Tibial artery (tissue), 4 donors: ENCODE results near the gene RPA3.

Experiments
- DNase-seq, 2 donors: peaks; one replicate each; pipeline ENCODE4 v3.0.0-alpha.2; 2019
- H3K27ac ChIP-seq, 2 donors: fragments of 200-600 bp; sonication (generic) in 1 of 2; 1 replicate in 1 of 2; 2 replicates in 1 of 2; pipeline ENCODE4 v1.5.1; 2018 to 2019; ENCODE audit warnings: mild to moderate bottlenecking in 1 of 2
- H3K27me3 ChIP-seq, 2 donors: fragments of 200-600 bp; sonication (generic) in 1 of 2; one replicate each; pipeline versions ENCODE4 v1.5.1 to v1.6.0; 2016 to 2019
- H3K36me3 ChIP-seq, 3 donors: fragments of 200-600 bp; sonication (generic) in 2 of 3; one replicate each; pipeline ENCODE4 v1.5.1; 2016 to 2019; ENCODE audit warnings: mild to moderate bottlenecking in 2 of 3
- H3K4me1 ChIP-seq, 4 donors: fragments of 200-600 bp; sonication (generic) in 2 of 4; 1 replicate in 3 of 4; 2 replicates in 1 of 4; pipeline ENCODE4 v1.5.1; 2016 to 2019
- H3K4me3 ChIP-seq, 2 donors: fragments of 200-600 bp; sonication (generic) in 1 of 2; 1 replicate in 1 of 2; 2 replicates in 1 of 2; pipeline ENCODE4 v1.5.1; 2018 to 2019; ENCODE audit warnings: mild to moderate bottlenecking in 2 of 2
- H3K9me3 ChIP-seq, 3 donors: fragments of 200-600 bp; sonication (generic) in 1 of 3; one replicate each; pipeline ENCODE4 v1.5.1; 2016 to 2019
- intact Hi-C: fragments of 100-400 bp; cut with DNase I; formaldehyde crosslinking; loops from one replicate; pipeline ENCODE4 v1.15.0; 2023; ENCODE audit warnings: low total_unique reads
- TF ChIP-seq, protein P1 (sequence below), 2 experiments: fragments of 200-600 bp in 1 of 2; fragments of 450-650 bp in 1 of 2; IDR thresholded peaks; one replicate each; pipeline ENCODE4 v1.5.1; 2017 to 2019; ENCODE audit warnings: antibody characterized with exemption in 2 of 2, mild to moderate bottlenecking in 1 of 2, moderate library complexity in 1 of 2

The RPA3 gene

DNA sequence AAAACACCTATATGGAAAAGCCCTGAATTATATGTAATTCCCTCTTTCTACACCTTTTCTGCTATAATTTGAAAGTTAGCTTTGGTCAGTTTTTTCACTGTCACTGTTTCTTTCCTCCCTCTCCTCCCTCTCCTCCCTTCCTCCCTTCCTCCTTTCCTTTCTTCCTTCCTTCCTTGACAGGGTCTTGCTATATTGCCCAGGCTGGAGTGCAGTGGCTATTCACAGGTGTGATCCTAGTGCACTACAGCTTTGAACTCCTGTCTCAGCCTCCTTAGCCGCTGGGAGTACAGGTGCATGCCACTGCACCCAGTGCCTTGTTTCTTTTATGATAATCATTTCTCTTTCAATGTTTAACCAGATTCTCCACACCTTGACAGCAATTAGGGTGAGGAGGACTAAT, 100.0 kb downstream of the RPA3 start:
- Histone ChIP-seq H3K4me3 (no peak overlapping the region), H3K9me3 (no peaks in the 10 kb centered on the region), H3K27me3 (no peaks in the 10 kb centered on the region), H3K36me3 (no peaks in the 10 kb centered on the region), H3K4me1 (no peaks in the 10 kb centered on the region), H3K27ac (no peak overlapping the region)
- DNase-seq = no peak
- TF ChIP-seq, protein P1, sequence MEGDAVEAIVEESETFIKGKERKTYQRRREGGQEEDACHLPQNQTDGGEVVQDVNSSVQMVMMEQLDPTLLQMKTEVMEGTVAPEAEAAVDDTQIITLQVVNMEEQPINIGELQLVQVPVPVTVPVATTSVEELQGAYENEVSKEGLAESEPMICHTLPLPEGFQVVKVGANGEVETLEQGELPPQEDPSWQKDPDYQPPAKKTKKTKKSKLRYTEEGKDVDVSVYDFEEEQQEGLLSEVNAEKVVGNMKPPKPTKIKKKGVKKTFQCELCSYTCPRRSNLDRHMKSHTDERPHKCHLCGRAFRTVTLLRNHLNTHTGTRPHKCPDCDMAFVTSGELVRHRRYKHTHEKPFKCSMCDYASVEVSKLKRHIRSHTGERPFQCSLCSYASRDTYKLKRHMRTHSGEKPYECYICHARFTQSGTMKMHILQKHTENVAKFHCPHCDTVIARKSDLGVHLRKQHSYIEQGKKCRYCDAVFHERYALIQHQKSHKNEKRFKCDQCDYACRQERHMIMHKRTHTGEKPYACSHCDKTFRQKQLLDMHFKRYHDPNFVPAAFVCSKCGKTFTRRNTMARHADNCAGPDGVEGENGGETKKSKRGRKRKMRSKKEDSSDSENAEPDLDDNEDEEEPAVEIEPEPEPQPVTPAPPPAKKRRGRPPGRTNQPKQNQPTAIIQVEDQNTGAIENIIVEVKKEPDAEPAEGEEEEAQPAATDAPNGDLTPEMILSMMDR (IDR thresholded peaks at IDR 0.05) = no peak
- intact Hi-C loops = no loop called here

DNA sequence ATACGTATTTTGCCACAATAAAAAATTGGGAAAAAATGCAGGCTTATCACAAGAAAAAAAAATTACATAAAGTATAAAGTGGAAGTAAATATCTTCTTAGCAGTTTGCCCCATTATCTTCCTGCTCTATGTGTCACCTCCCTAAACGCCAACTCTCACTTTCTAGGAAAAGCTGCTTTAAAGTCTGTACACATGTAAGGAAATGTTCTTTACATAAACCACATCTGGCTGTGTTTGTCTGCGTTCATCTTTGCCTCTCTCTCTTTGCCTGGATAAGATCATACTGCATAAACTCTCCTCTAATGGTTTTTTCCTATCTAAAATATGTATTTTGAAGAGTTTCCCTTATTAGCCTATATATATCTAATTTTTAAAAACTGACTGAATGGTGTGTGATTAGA, 100.9 kb downstream of the RPA3 start:
- no peaks in the 10 kb centered on the region for H3K4me1 ChIP-seq
- no peak for DNase-seq
- intact Hi-C loops = no loop called here
- H3K27ac ChIP-seq = no peak overlapping the region
- H3K4me3 ChIP-seq = no peak overlapping the region
- no peaks in the 10 kb centered on the region for H3K27me3 ChIP-seq
- TF ChIP-seq, protein P1 (IDR thresholded peaks at IDR 0.05) = no peak
- H3K9me3 ChIP-seq = no peaks in the 10 kb centered on the region
- H3K36me3 ChIP-seq = no peaks in the 10 kb centered on the region

DNA sequence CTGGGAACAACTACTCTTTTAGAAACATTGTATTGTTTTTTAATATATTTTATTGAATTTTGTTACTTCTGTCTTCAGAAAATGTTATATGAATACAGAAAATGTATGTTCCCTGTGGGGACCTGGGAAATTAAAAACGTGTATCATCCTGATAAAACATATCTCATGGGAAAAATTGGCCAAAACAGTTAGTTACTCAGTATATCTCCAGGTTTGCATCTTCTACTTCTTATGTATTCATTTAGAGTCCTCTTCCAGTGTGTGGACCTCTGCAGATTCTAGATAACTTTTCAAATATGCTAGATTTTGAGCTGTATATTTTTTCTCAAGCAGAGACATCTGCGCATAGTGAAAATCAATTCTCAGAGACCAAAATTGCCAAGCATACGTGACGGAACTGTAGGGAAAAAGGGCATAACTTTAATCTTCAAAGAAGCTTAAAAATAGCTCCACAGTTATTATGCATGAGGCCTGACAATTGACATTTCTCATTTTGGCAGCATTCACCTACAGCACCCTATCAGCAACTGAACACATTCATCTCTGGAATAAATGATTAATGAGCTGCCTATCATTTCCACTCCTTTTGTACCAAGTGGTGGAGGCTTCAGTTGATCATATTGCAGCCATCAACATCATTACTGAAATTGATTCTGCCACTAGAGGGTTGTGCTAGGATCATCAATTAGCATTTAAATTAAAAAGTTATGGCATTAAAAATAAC, 104.2 kb downstream of the RPA3 start:
- TF ChIP-seq, protein P1 (IDR thresholded peaks at IDR 0.05) = no peak
- intact Hi-C loops = loop anchor here (5.0 kb wide), 1 partner anchor 957 kb away; no protein-coding TSS in a partner anchor
- no peaks in the 10 kb centered on the region for H3K27me3 ChIP-seq

DNA sequence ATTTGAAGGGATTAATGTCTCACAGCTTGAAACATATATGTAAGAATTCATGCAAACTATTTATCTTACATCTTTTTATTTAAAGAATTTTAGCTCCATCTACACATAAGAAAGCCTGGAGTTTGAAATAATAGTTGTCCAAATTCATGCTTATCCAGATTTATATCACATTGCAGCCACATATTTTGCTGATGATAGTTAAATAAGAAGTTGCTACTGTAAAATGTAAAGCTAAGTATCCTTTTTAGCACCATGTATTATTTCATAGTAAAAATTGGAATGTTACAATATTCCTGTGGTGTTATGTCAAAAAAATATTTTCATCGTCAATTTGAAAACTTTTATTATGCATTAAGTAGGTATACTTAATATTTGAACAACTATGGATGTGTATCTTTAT, 105.2 kb downstream of the RPA3 start:
- Histone ChIP-seq H3K36me3 (peaks cover 0 to 4% (median 0%) of the 10 kb centered on the region in 3 donors), H3K9me3 (no peaks in the 10 kb centered on the region), H3K4me1 (no peaks in the 10 kb centered on the region), H3K4me3 (no peak overlapping the region), H3K27me3 (no peaks in the 10 kb centered on the region), H3K27ac (no peak overlapping the region)
- TF ChIP-seq, protein P1 (IDR thresholded peaks at IDR 0.05) = no peak
- DNase-seq = no peak
- intact Hi-C loops = loop anchor here (5.0 kb wide), 1 partner anchor 956 kb away; no protein-coding TSS in a partner anchor

More for the DNA sequence above, 104.2 kb downstream of the RPA3 start:
- Histone ChIP-seq H3K4me1 (no peaks in the 10 kb centered on the region), H3K9me3 (no peaks in the 10 kb centered on the region), H3K27ac (no peak overlapping the region), H3K36me3 (no peaks in the 10 kb centered on the region), H3K4me3 (no peak overlapping the region)
- DNase-seq = no peak

DNA sequence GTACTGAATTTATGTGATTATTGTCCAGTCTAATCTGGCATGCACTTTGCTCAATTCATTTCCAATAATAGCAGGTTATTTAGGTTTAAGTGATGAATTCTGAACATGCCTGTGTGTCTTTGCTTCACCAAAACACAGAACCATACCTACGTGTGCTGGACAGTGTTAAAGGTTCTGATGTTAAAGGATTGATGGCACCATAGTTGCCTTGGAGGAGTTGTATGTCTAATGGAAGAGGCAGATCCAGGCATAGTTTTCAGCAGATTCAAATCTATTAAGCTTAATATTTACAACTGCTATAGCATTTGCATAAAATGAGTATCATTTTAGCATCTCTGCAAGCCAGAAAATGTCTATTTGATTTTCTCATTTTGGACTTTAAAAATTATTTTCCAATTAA, 105.9 kb downstream of the RPA3 start:
- TF ChIP-seq, protein P1 (IDR thresholded peaks at IDR 0.05) = no peak
- Histone ChIP-seq H3K9me3 (no peaks in the 10 kb centered on the region), H3K27me3 (no peaks in the 10 kb centered on the region), H3K4me1 (no peaks in the 10 kb centered on the region), H3K36me3 (peaks cover 0 to 4% (median 0%) of the 10 kb centered on the region in 3 donors), H3K4me3 (no peak overlapping the region), H3K27ac (no peak overlapping the region)
- no peak for DNase-seq
- intact Hi-C loops = loop anchor here (5.0 kb wide), 1 partner anchor 955 kb away; no protein-coding TSS in a partner anchor
